GM18873 (cell line): ENCODE measurements around the gene IP6K3.

Experiments
- ATAC-seq: cut with Tn5 transposase; IDR thresholded peaks from one replicate; pipeline ENCODE4 v1.9.1; 2021; ENCODE audit warnings: mild to moderate bottlenecking, moderate library complexity, moderate number of reproducible peaks; ENCODE audit not compliant: unreplicated experiment, low FRiP score

Gene IP6K3

GRCh38 chr6:33778444-33779121 lies 31.9 kb upstream of the IP6K3 start:
- ATAC-seq = no peak

- ATAC-seq = no peak
Measured at GRCh38 chr6:33777398-33778388, 31.0 kb upstream of the IP6K3 start.

DNA sequence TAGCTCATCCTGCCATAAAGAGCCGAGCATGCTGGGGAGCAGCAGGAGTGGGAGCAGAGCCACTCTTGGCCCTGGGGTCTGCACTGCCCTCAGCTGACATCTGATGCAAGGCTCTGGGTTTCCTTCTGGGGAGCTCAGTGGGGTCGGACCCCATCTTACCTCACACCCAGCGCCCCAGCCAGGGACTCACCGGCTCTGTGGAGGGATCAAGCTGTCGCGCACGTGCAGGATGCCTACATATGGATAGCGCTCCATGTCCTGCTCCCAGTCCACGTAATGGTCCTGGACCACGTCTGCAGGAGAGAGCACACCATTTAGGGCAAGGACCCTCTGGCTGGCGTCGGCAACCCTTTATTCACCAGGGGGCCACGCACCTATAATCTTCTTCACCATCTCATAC lies 30.1 kb upstream of the IP6K3 start:
- ATAC-seq = no peak

DNA sequence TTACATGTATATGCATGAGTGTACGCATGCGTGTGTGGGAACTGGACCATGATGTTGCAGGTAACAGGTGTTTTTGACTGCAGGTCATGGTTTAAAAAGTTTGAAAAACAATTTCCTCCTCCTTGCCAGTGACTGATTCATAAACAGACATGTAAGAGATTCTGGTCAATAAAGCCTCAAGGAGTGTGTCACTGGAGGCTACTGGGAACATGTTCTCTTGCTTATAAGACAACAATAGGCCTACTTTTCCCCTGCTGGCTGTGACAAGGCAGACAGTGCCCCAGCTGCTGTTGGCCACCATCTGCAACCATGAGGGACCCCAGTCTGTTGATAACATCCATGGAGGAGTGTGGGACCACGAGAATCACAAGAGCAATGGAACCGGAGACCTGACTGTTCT lies 29.5 kb upstream of the IP6K3 start:
- ATAC-seq = no peak

DNA sequence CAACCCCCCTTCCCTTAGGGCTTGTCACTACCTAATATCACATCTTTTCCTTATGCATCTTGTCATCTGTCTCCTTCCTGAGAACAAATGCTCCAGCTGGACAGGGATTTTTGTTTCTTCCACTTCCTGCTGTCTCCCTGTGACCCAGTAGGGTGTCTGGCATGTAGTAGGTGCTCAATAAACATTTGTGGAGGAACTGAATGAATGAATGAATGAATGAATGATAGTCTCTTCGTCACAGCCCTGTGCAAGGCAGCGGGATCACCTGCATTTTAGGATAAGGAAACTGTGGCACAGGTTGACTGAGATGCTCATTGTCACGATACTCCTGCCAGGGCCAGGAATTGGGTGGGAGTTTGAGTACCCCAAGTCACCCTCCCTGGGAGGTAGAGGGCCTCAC lies 28.1 kb upstream of the IP6K3 start:
- ATAC-seq = no peak

GRCh38 chr6:33772902-33773472 lies 26.3 kb upstream of the IP6K3 start:
- no peak for ATAC-seq

- ATAC-seq = no peak
Measured at GRCh38 chr6:33772082-33772830, 25.6 kb upstream of the IP6K3 start.

- no peak for ATAC-seq
Measured at GRCh38 chr6:33771146-33772081, 24.7 kb upstream of the IP6K3 start.

DNA sequence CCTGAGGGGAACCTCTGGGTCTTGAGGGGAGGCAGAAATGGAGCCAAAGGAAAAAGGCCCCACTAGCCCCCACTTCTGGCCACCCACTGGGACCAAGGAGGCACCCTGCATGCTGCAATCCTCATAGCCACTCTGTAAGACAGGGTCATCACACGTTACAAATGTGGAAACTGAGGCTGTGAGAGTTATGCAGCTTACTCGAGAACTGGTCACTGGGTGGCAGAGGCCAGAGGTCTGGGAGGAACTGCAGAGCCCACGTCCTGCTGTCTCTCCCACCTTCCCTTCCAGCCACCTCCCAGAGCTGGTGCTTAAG lies 24.1 kb upstream of the IP6K3 start:
- no peak for ATAC-seq

- no peak for ATAC-seq
Measured at GRCh38 chr6:33770124-33770832, 23.6 kb upstream of the IP6K3 start.

DNA sequence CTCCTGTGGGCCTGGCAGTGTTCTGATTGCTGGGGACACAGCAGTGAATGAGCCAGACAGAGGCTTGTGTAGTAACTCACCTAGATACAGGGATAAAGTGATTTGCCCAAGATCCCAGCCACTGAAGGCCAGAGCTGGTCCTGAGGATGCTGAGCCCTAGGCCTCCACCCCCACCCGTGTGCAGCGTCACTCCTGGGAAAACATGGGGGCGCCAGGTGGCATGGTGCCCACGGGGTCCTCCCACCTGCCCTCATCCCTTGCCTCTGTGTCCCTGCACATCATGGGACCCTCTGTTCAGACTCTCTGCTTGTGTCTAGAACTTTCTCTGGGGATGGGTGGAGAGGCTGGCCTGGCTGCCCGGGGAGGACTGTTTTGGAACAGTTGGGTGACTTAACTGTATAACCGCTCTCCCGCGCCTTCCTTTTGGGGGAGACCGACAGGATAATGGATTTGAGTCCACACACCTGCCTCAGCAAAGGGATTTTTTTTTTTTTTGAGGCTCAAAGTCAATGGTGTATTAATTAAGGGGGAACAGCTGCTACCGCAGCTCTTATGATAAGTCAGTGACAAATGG lies 22.6 kb upstream of the IP6K3 start:
- ATAC-seq = no peak

DNA sequence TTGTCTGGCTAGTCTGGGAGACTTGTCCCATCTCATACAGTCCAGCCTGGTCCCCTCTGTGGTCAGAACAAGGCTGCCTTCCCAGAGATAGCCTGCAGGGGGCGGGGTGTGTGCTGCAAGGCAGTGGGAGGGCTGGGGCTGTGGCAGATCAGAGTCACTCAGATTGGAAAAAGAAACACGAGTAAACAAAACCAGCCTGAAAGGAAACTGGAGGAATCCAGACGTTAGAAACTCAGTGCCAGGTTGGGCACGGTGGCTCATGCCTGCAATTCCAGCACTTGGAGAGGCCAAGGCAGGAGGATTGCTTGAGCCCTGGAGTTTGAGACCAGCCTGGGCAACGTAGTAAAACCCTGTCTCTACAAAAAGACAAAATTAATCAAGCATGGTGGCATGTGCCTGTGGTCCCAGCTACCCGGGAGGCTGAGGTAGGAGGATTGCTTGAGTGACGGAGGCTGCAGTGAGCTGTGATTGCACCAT lies 22.0 kb upstream of the IP6K3 start:
- no peak for ATAC-seq

GRCh38 chr6:33766921-33767907 lies 20.5 kb upstream of the IP6K3 start:
- no peak for ATAC-seq

- ATAC-seq = no peak
Measured at GRCh38 chr6:33765368-33765767, 18.7 kb upstream of the IP6K3 start.

- no peak for ATAC-seq
Measured at GRCh38 chr6:33764036-33764435, 17.3 kb upstream of the IP6K3 start.

GRCh38 chr6:33763483-33763882 lies 16.8 kb upstream of the IP6K3 start:
- no peak for ATAC-seq

- ATAC-seq = no peak
Measured at GRCh38 chr6:33762713-33763112, 16.0 kb upstream of the IP6K3 start.
